ENCODE results near the gene METTL24. TPM values are rescaled to one million over a fixed set of nuclear protein-coding genes. Genes with fewer than 3 reads are reported as not detected.
A peak's percentile ranks its signal among the peaks of the same experiment; 100 is the strongest.

METTL24 gene
- total and polyA plus RNA-seq, 2 of the 13 experiments (the other 11 are each of a cell fraction or from before 2014, with no cell fraction given) = not detected

DNA sequence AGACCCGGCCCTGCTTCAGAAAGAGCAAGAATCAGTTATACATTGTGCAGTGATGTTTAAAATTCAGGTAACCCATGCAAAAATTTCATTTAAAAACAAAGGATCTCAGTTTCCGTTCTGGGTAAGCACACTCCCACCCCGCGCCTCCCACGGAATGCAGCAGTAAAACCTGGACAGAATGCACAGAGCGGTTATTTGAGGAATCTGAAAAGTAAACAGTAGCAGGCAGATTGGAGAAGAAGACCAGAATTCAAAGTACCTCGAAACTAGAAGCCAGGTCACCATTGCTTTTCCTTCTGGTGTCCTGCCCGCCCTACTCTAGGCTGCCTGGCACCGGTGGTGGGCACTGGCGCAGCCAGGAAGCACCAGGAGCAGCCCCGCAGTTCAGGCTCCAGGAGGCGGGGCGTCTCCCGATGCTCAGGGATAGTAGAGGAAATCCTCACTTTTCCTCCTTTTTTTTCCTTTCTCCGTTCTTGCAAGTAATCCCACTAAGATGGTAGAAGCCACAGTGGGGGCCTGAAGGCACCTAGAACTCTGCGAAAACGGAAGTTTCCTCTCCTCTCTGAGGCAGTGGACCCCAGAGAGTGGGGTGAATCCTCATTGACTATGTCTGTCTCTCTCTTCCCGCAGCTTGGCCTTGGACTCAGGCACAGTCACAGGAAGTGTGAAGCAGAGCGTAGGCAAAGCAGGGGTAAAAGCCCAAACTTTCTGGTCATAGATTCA, 28.3 kb downstream of the METTL24 start (continued):
- no peak for TF ChIP-seq ZXDC (CRISPR knock-in tag; IDR thresholded peaks at IDR 0.05)
- TF ChIP-seq GZF1 (CRISPR knock-in tag; IDR thresholded peaks at IDR 0.05) = peak; percentile 73; the same call in 1 of the 2 replicates
- 0 out of 2 replicates have a peak, but pooled peaks have one; percentile 25 for TF ChIP-seq ZNF766 (CRISPR knock-in tag; IDR thresholded peaks at IDR 0.05; ENCODE audit: borderline replicate concordance)
- TF ChIP-seq, protein P1, sequence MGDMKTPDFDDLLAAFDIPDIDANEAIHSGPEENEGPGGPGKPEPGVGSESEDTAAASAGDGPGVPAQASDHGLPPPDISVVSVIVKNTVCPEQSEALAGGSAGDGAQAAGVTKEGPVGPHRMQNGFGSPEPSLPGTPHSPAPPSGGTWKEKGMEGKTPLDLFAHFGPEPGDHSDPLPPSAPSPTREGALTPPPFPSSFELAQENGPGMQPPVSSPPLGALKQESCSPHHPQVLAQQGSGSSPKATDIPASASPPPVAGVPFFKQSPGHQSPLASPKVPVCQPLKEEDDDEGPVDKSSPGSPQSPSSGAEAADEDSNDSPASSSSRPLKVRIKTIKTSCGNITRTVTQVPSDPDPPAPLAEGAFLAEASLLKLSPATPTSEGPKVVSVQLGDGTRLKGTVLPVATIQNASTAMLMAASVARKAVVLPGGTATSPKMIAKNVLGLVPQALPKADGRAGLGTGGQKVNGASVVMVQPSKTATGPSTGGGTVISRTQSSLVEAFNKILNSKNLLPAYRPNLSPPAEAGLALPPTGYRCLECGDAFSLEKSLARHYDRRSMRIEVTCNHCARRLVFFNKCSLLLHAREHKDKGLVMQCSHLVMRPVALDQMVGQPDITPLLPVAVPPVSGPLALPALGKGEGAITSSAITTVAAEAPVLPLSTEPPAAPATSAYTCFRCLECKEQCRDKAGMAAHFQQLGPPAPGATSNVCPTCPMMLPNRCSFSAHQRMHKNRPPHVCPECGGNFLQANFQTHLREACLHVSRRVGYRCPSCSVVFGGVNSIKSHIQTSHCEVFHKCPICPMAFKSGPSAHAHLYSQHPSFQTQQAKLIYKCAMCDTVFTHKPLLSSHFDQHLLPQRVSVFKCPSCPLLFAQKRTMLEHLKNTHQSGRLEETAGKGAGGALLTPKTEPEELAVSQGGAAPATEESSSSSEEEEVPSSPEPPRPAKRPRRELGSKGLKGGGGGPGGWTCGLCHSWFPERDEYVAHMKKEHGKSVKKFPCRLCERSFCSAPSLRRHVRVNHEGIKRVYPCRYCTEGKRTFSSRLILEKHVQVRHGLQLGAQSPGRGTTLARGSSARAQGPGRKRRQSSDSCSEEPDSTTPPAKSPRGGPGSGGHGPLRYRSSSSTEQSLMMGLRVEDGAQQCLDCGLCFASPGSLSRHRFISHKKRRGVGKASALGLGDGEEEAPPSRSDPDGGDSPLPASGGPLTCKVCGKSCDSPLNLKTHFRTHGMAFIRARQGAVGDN (CRISPR knock-in tag; IDR thresholded peaks at IDR 0.05) = peak; percentile 67
- 0 out of 2 replicates have a peak, but pooled peaks have one; percentile 9 for TF ChIP-seq ZNF121 (CRISPR knock-in tag; IDR thresholded peaks at IDR 0.05)
- peak; percentile 28; the same call in 1 of the 2 replicates for TF ChIP-seq KDM5B (CRISPR knock-in tag; IDR thresholded peaks at IDR 0.05; ENCODE audit: borderline replicate concordance)
- no peak for TF ChIP-seq RAD51 (IDR thresholded peaks at IDR 0.05; ENCODE audit: borderline replicate concordance)
- TF ChIP-seq ZNF891 (CRISPR knock-in tag; IDR thresholded peaks at IDR 0.05) = no peak
- no peak for TF ChIP-seq EED (CRISPR knock-in tag; IDR thresholded peaks at IDR 0.05)
- no peak for TF ChIP-seq PAX8 (CRISPR knock-in tag; IDR thresholded peaks at IDR 0.05; ENCODE audit: borderline replicate concordance)
- peak; percentile 83 for TF ChIP-seq HNRNPL (IDR thresholded peaks at IDR 0.05; ENCODE audit: low read depth, low read length)
- TF ChIP-seq ELF3 (CRISPR knock-in tag; IDR thresholded peaks at IDR 0.05) = peak; percentile 51
- TF ChIP-seq, protein P2, sequence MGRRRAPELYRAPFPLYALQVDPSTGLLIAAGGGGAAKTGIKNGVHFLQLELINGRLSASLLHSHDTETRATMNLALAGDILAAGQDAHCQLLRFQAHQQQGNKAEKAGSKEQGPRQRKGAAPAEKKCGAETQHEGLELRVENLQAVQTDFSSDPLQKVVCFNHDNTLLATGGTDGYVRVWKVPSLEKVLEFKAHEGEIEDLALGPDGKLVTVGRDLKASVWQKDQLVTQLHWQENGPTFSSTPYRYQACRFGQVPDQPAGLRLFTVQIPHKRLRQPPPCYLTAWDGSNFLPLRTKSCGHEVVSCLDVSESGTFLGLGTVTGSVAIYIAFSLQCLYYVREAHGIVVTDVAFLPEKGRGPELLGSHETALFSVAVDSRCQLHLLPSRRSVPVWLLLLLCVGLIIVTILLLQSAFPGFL (CRISPR knock-in tag; IDR thresholded peaks at IDR 0.05) = no peak
- no peak for TF ChIP-seq PHB2 (IDR thresholded peaks at IDR 0.05; ENCODE audit: partially characterized antibody)
- TF ChIP-seq, protein P3, sequence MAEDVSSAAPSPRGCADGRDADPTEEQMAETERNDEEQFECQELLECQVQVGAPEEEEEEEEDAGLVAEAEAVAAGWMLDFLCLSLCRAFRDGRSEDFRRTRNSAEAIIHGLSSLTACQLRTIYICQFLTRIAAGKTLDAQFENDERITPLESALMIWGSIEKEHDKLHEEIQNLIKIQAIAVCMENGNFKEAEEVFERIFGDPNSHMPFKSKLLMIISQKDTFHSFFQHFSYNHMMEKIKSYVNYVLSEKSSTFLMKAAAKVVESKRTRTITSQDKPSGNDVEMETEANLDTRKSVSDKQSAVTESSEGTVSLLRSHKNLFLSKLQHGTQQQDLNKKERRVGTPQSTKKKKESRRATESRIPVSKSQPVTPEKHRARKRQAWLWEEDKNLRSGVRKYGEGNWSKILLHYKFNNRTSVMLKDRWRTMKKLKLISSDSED (CRISPR knock-in tag; IDR thresholded peaks at IDR 0.05) = no peak

Data from HepG2 (cell line).